Psoas muscle (tissue), 8 donors: ENCODE data around the gene CUL4B. TPM values are rescaled to one million over a fixed set of nuclear protein-coding genes. Genes with fewer than 3 reads are reported as not detected.

Source experiments
- ATAC-seq, 4 donors: fragments of 200-7000 bp; cut with Tn5 transposase; one replicate each; pipeline ENCODE4 v1.9.1; 2020; ENCODE audit warnings: moderate library complexity in 3 of 4, mild to moderate bottlenecking in 2 of 4
- DNase-seq, 2 donors: peaks; one replicate each; pipeline ENCODE4 v3.0.0-alpha.2; 2020
- H3K27ac ChIP-seq: fragments of 200-600 bp; one replicate; pipeline ENCODE4 v1.8.0; 2022
- H3K27me3 ChIP-seq, 3 donors: fragments of 200-600 bp in 1 of 3; one replicate each; pipeline versions ENCODE4 v1.6.1 to v1.8.0; 2013 to 2022; ENCODE audit warnings: low read length in 2 of 3, mild to moderate bottlenecking in 2 of 3, moderate library complexity in 1 of 3; ENCODE audit not compliant: insufficient read depth in 3 of 3
- H3K36me3 ChIP-seq, 2 donors: fragments of 200-600 bp in 1 of 2; one replicate each; pipeline versions ENCODE4 v1.6.1 to v1.8.0; 2013 to 2022; ENCODE audit warnings: low read depth in 1 of 2, mild to moderate bottlenecking in 1 of 2, moderate library complexity in 1 of 2; ENCODE audit not compliant: insufficient read depth in 1 of 2
- H3K4me1 ChIP-seq: fragments of 200-600 bp; one replicate; pipeline ENCODE4 v1.8.0; 2022
- H3K4me3 ChIP-seq: fragments of 200-600 bp; one replicate; pipeline ENCODE4 v1.8.0; 2022; ENCODE audit warnings: mild to moderate bottlenecking
- H3K9me3 ChIP-seq: fragments of 200-600 bp; one replicate; pipeline ENCODE4 v1.8.0; 2022
- WGBS, 3 donors: extraction: QIAGEN DNeasy Blood & Tissue Kit; methylation state at CpG; one replicate each; pipeline versions ENCODE4 v1.1.6 to v1.1.7; 2013; 5-methylcytosine and 5-hydroxymethylcytosine counted together
- intact Hi-C, 2 donors: fragments of 100-400 bp; cut with DNase I; formaldehyde crosslinking; loops; one replicate each; pipeline versions ENCODE4 v1.11.0 to v1.14.2; 2022
- polyA plus RNA-seq, 3 donors: library from polyadenylated mRNA; stranded (reverse); fragments of 200-250 nt; gene quantifications; one replicate each; pipeline ENCODE4 v1.2.3, GENCODE V29; 2013
- total RNA-seq, 4 donors: library from RNA; stranded (reverse); fragmentation: NEBNext Ultra II Directional in 2 of 4; extraction: Animal tissue kit (Norgen Biotek cat#: 25700) in 2 of 4; gene quantifications; one replicate each; pipeline versions ENCODE4 v1.2.1 to v1.2.4, GENCODE V29; 2021 to 2023
- TF ChIP-seq, protein P1 (sequence below): fragments of 200-600 bp; IDR thresholded peaks from one replicate; pipeline ENCODE4 v1.8.0; 2022; ENCODE audit warnings: antibody characterized with exemption
- donor health status: healthy with polysubstance abuse.
- donor health status: DM: no; HTN: no; CAD: no; lungs with moderate emphysema.
- donor health status: Bipolar disorder and iron deficiency.
- donor health status: healthy.
- donor health status: DM: yes; HTN: yes; CAD: no.
- donor health status: DM: no; HTN: no; CAD: no.
- donor health status: DM: no; HTN: no; CAD: no.
- donor health status: DM: yes; HTN: yes; CAD: no.

Gene CUL4B
- total and polyA plus RNA-seq, 7 donors = 6.0 to 13.1 (median 11.1) TPM

DNA sequence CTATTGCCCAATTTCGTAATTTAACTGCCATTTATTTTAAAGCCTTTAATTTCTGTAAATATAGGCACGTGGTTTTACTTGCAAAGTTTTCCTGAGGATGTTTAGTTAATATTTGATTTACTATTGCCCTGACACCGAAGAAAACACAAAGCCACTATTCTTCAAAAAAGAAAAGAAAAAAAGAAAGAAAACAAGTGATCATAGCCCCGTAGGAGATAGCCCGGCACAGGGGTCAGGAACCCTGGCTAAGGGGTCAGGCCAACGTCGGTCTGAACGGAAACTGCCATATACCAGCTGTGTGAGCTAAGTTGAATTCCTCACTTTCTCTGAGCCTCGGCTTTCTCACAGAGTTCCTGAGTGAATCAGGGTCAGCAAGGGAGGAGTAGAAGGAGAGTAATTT, 74.0 kb downstream of the CUL4B start:
- ATAC-seq = no peak
- no peaks in the 10 kb centered on the region for H3K9me3 ChIP-seq
- H3K4me1 ChIP-seq = no peaks in the 10 kb centered on the region
- peak overlapping the region; percentile 73 for H3K4me3 ChIP-seq
- no peaks in the 10 kb centered on the region for H3K27me3 ChIP-seq
- H3K27ac ChIP-seq = peak overlapping the region; percentile 92
- intact Hi-C loops = no loop called here
- TF ChIP-seq, protein P1, sequence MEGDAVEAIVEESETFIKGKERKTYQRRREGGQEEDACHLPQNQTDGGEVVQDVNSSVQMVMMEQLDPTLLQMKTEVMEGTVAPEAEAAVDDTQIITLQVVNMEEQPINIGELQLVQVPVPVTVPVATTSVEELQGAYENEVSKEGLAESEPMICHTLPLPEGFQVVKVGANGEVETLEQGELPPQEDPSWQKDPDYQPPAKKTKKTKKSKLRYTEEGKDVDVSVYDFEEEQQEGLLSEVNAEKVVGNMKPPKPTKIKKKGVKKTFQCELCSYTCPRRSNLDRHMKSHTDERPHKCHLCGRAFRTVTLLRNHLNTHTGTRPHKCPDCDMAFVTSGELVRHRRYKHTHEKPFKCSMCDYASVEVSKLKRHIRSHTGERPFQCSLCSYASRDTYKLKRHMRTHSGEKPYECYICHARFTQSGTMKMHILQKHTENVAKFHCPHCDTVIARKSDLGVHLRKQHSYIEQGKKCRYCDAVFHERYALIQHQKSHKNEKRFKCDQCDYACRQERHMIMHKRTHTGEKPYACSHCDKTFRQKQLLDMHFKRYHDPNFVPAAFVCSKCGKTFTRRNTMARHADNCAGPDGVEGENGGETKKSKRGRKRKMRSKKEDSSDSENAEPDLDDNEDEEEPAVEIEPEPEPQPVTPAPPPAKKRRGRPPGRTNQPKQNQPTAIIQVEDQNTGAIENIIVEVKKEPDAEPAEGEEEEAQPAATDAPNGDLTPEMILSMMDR = no peak
- no peak for DNase-seq
- 51 to 63% (median 59%) methylated on average over 9 of the region's 9 CpGs for WGBS, 3 donors
- H3K36me3 ChIP-seq = no peaks in the 10 kb centered on the region

DNA sequence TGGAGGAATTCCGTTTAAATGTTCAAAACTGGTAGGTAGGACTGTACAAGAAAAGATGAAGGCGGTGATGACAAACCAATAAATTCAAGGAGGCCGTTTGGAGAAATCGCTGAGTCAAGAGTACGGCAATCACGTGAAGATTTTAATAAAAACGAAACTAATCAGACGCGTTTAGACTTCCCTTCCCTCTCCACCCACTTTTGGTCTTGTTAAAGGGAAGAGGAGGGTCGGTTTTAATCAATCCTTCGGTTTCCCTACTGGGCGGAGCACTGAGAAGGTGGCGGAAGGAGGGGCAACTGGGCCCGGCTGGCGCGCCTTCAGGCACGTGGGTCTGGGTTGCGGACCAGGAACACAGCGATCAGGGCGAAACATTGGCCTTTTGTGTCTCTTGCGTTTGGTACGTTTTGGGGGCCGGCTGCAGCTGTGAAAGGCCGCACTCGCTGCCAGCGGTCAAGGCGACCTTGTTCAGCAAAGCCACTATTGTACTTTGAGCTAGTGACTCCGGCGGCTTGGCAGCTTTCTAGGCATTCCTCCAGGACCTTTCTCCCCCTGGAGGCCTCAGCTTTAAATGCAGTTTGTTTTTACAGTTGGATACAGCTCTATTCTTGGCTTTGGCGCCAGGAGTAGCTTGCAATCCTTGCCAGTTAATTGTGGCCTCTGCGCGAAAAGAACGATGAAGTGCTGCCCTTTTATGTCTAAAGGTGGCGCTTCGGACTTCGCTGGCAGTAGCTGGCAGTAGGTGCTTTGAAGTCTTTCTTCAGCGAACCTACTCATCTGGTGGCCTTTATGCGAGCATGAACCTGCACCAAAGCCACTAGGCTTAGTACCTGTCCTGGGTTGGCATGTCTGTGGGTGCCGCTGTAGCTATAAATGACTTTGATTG, 74.9 kb downstream of the CUL4B start:
- Histone ChIP-seq H3K4me3 (peak overlapping the region; percentile 73), H3K9me3 (no peaks in the 10 kb centered on the region), H3K4me1 (no peaks in the 10 kb centered on the region), H3K36me3 (no peaks in the 10 kb centered on the region), H3K27me3 (no peaks in the 10 kb centered on the region), H3K27ac (peak overlapping the region; percentile 92)
- TF ChIP-seq, protein P1 = peak; percentile 51
- intact Hi-C loops = no loop called here
- WGBS, 3 donors = 2 to 18% (median 2%) methylated on average over 25 to 39 of the region's 39 CpGs
- DNase-seq (peak; percentile 72 to 88), ATAC-seq (peak; percentile 90 to 95 (median 94))

DNA sequence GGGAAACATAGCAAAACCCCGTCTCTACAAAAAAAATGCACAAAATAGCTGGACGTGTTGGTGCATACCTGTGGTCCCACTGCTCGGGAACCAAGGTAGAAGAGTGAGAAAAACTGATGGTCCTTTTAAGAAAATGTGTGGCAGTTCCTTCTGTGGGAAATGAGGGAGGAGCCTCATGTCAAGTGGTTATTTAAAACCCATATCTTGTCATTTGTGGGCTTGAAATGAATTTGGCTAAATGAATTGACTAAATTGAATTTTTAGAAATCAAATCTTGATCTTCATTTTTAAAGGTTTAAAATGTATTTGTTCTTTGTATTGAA, 75.5 kb downstream of the CUL4B start:
- Histone ChIP-seq H3K27me3 (no peaks in the 10 kb centered on the region), H3K27ac (peak overlapping the region; percentile 92), H3K36me3 (no peaks in the 10 kb centered on the region), H3K4me3 (peak overlapping the region; percentile 73), H3K4me1 (no peaks in the 10 kb centered on the region), H3K9me3 (no peaks in the 10 kb centered on the region)
- TF ChIP-seq, protein P1 = no peak
- intact Hi-C loops = no loop called here
- no peak for ATAC-seq
- WGBS, 3 donors = 50 to 76% (median 69%) methylated on average over 3 of the region's 3 CpGs
- no peak for DNase-seq

DNA sequence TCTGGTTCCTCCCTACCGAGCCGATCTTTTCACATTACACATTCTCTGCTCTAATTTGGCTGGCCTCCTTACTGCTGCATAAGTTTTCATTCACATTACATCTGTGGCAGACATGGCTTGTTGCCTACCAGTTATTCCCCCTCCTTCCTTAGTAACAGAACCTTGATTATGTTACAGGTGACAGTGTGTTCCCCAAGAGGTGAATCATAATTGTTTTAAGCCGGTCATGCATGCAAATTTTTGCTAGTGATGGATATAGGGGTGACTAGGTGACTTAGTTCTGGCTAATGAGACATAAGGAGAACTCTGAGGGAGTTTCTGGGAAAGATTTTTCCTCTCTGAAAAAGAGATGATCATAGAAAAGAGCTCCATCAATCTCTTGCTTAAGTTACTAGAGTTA, 83.3 kb downstream of the CUL4B start:
- no peaks in the 10 kb centered on the region for H3K36me3 ChIP-seq
- H3K27ac ChIP-seq = no peak overlapping the region
- H3K27me3 ChIP-seq = no peaks in the 10 kb centered on the region
- DNase-seq = no peak
- no peak overlapping the region for H3K4me3 ChIP-seq
- H3K9me3 ChIP-seq = no peaks in the 10 kb centered on the region
- H3K4me1 ChIP-seq = no peaks in the 10 kb centered on the region
- intact Hi-C loops = loop anchor here in 1 of 2 donors (5.0 kb wide), 1 partner anchor 145 kb away; no protein-coding TSS in a partner anchor
- TF ChIP-seq, protein P1 = no peak
- 54 to 73% (median 56%) methylated on average over 3 of the region's 3 CpGs for WGBS, 3 donors
- ATAC-seq = no peak
